Endothelial cell of coronary artery (primary cell): ENCODE data around the gene OR52M1. TPM values are rescaled to one million over a fixed set of nuclear protein-coding genes. Genes with fewer than 3 reads are reported as not detected.

Experiments
- total RNA-seq: library from RNA; depleted of rRNA; stranded (reverse); fragments of >200 nt; gene quantifications from 2 replicates; pipeline ENCODE4 v1.2.3, GENCODE V29; 2014

Gene OR52M1
- total RNA-seq = not detected in 2 replicates

DNA sequence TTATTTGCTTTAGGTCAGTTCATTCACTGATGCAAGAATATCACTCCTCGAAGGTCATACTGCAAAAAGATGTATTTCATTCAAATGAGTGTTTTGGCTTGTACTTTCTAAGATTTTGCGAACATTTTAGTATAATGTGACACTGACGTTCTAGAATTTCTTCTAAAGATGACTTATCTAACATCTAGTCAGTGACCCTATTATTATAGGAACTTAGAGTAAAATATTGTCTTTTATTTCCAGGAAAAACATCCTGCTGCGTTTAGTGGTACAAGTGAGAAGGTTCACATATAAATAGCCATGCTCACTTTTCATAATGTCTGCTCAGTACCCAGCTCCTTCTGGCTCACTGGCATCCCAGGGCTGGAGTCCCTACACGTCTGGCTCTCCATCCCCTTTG lies at the start of gene OR52M1:
OR52M1 (plus strand) TSS at position 301 of the 400 bp plus-strand sequence; CDS start at position 301, 0 bp downstream.

GRCh38 chr11:4581443-4581842 lies 36.5 kb downstream of the OR52M1 start, which contains the start of gene OR52I2:
OR52I2 (plus strand) TSS chr11:4581743.

DNA sequence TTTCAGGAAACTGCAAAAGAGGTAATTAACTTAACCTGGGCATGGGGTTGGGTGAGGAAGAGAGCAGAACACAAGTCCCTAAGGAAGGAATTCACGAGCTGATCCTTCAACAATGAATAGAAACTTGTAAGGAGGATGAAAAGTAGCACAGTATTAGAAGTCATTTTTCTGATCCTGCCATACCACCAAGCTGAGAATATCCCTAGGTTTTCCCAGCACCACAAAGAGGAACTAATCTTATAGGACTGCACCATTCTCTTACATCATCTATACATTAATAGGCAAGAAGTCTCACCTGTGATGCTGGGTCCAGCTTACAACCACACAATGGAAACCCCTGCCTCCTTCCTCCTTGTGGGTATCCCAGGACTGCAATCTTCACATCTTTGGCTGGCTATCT lies 48.7 kb downstream of the OR52M1 start, which contains the start of gene OR52I1:
OR52I1 (plus strand) TSS at position 301 of the 400 bp plus-strand sequence; CDS start at position 301, 0 bp downstream.

Other genes starting within 250 kb of the OR52M1 start
- not detected in 2 replicates for gene OR52B4, start 176.8 kb upstream of the OR52M1 start, total RNA-seq
- gene TRIM21, start 151.5 kb upstream of the OR52M1 start, total RNA-seq = 22.7 and 24.7 TPM in 2 replicates
- gene OR52K2, start 95.9 kb upstream of the OR52M1 start, total RNA-seq = not detected in 2 replicates
- not detected in 2 replicates for gene OR52K1, start 62.5 kb upstream of the OR52M1 start, total RNA-seq
- gene OR52I2, start 36.6 kb downstream of the OR52M1 start, total RNA-seq = not detected in 2 replicates
- gene OR52I1, start 48.8 kb downstream of the OR52M1 start, total RNA-seq = not detected in 2 replicates
- 7.1 and 14.4 TPM in 2 replicates for gene TRIM68, start 63.0 kb downstream of the OR52M1 start, total RNA-seq
- gene OR51D1, start 92.3 kb downstream of the OR52M1 start, total RNA-seq = not detected in 2 replicates
- not detected in 2 replicates for gene OR51E1, start 98.8 kb downstream of the OR52M1 start, total RNA-seq
- gene OR51E2, start 152.7 kb downstream of the OR52M1 start, total RNA-seq = not detected in 2 replicates
- gene MMP26, start 159.6 kb downstream of the OR52M1 start, total RNA-seq = not detected in 2 replicates
- not detected in 2 replicates for gene OR51F1, start 224.7 kb downstream of the OR52M1 start, total RNA-seq